Measurements from ENCODE around the gene PDE4B. TPM values are rescaled to one million over a fixed set of nuclear protein-coding genes. Genes with fewer than 3 reads are reported as not detected.

PDE4B gene
- total and polyA plus RNA-seq, 2 of the 13 experiments (the other 11 are each of a cell fraction or from before 2014, with no cell fraction given) = not detected

DNA sequence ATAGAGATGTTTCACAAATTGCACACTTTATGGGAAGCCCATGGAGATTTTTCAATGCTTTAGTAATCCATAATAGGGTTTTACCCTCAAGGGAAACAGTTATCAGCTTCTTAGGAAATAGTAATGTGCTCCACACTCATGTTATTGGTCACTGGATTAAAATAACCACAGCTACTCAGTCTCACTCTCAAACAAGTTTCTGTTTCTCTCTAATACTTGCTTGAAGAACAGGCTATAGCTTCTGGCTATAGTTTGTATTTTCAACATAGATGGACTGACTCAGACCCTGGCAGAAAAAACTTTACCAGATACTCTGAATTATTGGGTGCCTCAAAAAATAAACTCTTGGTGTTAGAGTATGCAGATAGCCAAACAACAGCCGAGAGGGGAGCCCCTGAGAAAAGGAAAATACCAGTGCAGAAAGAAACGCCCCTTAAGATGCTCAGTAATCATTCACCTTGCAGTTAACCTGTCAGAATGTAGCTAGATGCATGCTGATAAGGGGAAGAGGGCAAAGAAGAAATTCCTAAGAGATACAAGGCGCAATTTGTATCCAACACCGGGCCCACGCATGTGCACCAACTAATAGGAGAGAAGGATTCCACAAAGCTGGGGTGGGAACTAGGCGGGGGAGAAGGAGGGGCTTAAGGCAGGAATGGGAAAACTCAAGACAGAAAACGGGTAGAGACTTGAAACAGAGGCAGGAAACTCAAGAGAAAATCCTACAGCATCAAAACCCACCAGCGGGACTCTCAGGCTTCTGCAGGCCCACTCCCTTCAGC is 30.4 kb upstream of the PDE4B start (continued):
- TF ChIP-seq, protein P1, sequence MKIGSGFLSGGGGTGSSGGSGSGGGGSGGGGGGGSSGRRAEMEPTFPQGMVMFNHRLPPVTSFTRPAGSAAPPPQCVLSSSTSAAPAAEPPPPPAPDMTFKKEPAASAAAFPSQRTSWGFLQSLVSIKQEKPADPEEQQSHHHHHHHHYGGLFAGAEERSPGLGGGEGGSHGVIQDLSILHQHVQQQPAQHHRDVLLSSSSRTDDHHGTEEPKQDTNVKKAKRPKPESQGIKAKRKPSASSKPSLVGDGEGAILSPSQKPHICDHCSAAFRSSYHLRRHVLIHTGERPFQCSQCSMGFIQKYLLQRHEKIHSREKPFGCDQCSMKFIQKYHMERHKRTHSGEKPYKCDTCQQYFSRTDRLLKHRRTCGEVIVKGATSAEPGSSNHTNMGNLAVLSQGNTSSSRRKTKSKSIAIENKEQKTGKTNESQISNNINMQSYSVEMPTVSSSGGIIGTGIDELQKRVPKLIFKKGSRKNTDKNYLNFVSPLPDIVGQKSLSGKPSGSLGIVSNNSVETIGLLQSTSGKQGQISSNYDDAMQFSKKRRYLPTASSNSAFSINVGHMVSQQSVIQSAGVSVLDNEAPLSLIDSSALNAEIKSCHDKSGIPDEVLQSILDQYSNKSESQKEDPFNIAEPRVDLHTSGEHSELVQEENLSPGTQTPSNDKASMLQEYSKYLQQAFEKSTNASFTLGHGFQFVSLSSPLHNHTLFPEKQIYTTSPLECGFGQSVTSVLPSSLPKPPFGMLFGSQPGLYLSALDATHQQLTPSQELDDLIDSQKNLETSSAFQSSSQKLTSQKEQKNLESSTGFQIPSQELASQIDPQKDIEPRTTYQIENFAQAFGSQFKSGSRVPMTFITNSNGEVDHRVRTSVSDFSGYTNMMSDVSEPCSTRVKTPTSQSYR (CRISPR knock-in tag; IDR thresholded peaks at IDR 0.05; ENCODE audit: borderline replicate concordance) = no peak
- TF ChIP-seq ZNF160 (CRISPR knock-in tag; IDR thresholded peaks at IDR 0.05) (no peak), ZNF83 (CRISPR knock-in tag; IDR thresholded peaks at IDR 0.05; ENCODE audit: borderline replicate concordance) (no peak), ZNF274 (CRISPR knock-in tag; IDR thresholded peaks at IDR 0.05) (no peak), RAD21 (CRISPR knock-in tag; IDR thresholded peaks at IDR 0.05) (no peak), STAT5B (CRISPR knock-in tag; IDR thresholded peaks at IDR 0.05) (no peak), NR3C1 (CRISPR knock-in tag; IDR thresholded peaks at IDR 0.05) (no peak), ZNF773 (CRISPR knock-in tag; IDR thresholded peaks at IDR 0.05; ENCODE audit: borderline replicate concordance) (no peak)
- TF ChIP-seq, protein P2, sequence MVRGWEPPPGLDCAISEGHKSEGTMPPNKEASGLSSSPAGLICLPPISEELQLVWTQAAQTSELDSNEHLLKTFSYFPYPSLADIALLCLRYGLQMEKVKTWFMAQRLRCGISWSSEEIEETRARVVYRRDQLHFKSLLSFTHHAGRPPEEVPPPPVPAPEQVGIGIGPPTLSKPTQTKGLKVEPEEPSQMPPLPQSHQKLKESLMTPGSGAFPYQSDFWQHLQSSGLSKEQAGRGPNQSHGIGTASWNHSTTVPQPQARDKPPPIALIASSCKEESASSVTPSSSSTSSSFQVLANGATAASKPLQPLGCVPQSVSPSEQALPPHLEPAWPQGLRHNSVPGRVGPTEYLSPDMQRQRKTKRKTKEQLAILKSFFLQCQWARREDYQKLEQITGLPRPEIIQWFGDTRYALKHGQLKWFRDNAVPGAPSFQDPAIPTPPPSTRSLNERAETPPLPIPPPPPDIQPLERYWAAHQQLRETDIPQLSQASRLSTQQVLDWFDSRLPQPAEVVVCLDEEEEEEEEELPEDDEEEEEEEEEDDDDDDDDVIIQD (CRISPR knock-in tag; IDR thresholded peaks at IDR 0.05; ENCODE audit: low read depth) = no peak

Data from HepG2 (cell line).